HFFc6 (cell line): ENCODE measurements around the gene TRPC6. TPM values are rescaled to one million over a fixed set of nuclear protein-coding genes. Genes with fewer than 3 reads are reported as not detected.

Experiments
- DNase-seq: peaks from one replicate; pipeline ENCODE4 v3.0.0-alpha.2; 2018
- H3K27ac Mint-ChIP-seq: 2 replicates; pipeline ENCODE4 v1.8.0; 2020; ENCODE audit warnings: mild to moderate bottlenecking, mixed read lengths
- H3K27me3 Mint-ChIP-seq: 2 replicates; pipeline ENCODE4 v1.8.0; 2021; ENCODE audit warnings: mild to moderate bottlenecking, moderate library complexity, mixed read lengths; ENCODE audit not compliant: insufficient read depth
- H3K36me3 Mint-ChIP-seq: 2 replicates; pipeline ENCODE4 v1.8.0; 2021; ENCODE audit warnings: low read depth, mixed read lengths
- H3K4me1 Mint-ChIP-seq: 2 replicates; pipeline ENCODE4 v1.8.0; 2020; ENCODE audit warnings: low read depth, mixed read lengths
- H3K4me3 Mint-ChIP-seq: 2 replicates; pipeline ENCODE4 v1.8.0; 2020; ENCODE audit warnings: mild to moderate bottlenecking, moderate library complexity, mixed read lengths
- H3K9me3 Mint-ChIP-seq: 2 replicates; pipeline ENCODE4 v1.8.0; 2020; ENCODE audit warnings: mild to moderate bottlenecking, mixed read lengths
- total RNA-seq, 6 experiments: library from RNA; stranded (reverse); fragmentation: NEBNext Ultra II Directional; extraction: Animal tissue kit (Norgen Biotek cat#: 25700); gene quantifications; 2 replicates in 1 of 6; 3 replicates in 5 of 6; pipeline ENCODE4 v1.2.3, GENCODE V29; 2021
- TF ChIP-seq, protein P1 (sequence below): fragments of 200-600 bp; sonication (generic); IDR thresholded peaks from 2 replicates; pipeline ENCODE4 v1.5.0; 2021; ENCODE audit warnings: antibody characterized with exemption, mild to moderate bottlenecking

The TRPC6 gene
- total RNA-seq, 6 experiments from 2014 or later = not detected

GRCh38 chr11:101600924-101601323 lies 17.1 kb upstream of the TRPC6 start:
- no peak for DNase-seq
- Mint-ChIP-seq H3K27ac (no peak overlapping the region), H3K9me3 (peaks cover 26% of the 10 kb centered on the region)

GRCh38 chr11:101586965-101587364 lies 3.2 kb upstream of the TRPC6 start:
- Mint-ChIP-seq H3K27ac (no peak overlapping the region), H3K4me1 (no peaks in the 10 kb centered on the region), H3K9me3 (peaks cover 10% of the 10 kb centered on the region; the same call in 1 of the 2 replicates), H3K27me3 (peaks cover 3% of the 10 kb centered on the region; the same call in 1 of the 2 replicates), H3K36me3 (no peaks in the 10 kb centered on the region), H3K4me3 (no peak overlapping the region)
- DNase-seq = no peak
- TF ChIP-seq, protein P1, sequence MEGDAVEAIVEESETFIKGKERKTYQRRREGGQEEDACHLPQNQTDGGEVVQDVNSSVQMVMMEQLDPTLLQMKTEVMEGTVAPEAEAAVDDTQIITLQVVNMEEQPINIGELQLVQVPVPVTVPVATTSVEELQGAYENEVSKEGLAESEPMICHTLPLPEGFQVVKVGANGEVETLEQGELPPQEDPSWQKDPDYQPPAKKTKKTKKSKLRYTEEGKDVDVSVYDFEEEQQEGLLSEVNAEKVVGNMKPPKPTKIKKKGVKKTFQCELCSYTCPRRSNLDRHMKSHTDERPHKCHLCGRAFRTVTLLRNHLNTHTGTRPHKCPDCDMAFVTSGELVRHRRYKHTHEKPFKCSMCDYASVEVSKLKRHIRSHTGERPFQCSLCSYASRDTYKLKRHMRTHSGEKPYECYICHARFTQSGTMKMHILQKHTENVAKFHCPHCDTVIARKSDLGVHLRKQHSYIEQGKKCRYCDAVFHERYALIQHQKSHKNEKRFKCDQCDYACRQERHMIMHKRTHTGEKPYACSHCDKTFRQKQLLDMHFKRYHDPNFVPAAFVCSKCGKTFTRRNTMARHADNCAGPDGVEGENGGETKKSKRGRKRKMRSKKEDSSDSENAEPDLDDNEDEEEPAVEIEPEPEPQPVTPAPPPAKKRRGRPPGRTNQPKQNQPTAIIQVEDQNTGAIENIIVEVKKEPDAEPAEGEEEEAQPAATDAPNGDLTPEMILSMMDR = no peak

More at GRCh38 chr11:101600924-101601323, 17.1 kb upstream of the TRPC6 start:
- no peak overlapping the region for H3K4me3 Mint-ChIP-seq
- peaks cover 2% of the 10 kb centered on the region; the same call in 1 of the 2 replicates for H3K27me3 Mint-ChIP-seq
- no peaks in the 10 kb centered on the region for H3K36me3 Mint-ChIP-seq
- no peaks in the 10 kb centered on the region for H3K4me1 Mint-ChIP-seq
- TF ChIP-seq, protein P1 = no peak

GRCh38 chr11:101584655-101585054 lies 848 bp upstream of the TRPC6 start:
- Mint-ChIP-seq H3K9me3 (peaks cover 15% of the 10 kb centered on the region), H3K4me1 (no peaks in the 10 kb centered on the region), H3K27me3 (peaks cover 3% of the 10 kb centered on the region; the same call in 1 of the 2 replicates), H3K27ac (no peak overlapping the region), H3K36me3 (no peaks in the 10 kb centered on the region), H3K4me3 (no peak overlapping the region)
- TF ChIP-seq, protein P1 = no peak
- no peak for DNase-seq

DNA sequence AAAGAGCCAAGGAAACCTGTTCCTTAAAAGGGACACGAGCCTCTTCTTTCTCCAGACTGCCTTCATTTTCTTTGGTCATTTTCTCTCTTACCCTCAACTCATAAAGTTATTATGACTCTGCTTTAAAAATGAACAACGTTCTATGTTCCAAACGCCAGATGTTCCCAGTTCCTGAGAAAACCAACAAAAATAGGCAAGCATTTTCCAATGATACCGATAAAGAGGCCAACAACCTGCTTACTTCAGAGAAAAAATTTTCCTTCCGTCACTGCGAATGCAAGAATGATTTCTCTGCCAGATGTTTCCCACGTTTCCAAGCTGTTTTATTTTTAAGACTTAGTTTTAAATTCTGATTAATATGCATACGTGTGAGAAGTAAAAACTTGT lies 315 bp upstream of the TRPC6 start:
- H3K27me3 Mint-ChIP-seq = peaks cover 3% of the 10 kb centered on the region; the same call in 1 of the 2 replicates
- no peak overlapping the region for H3K4me3 Mint-ChIP-seq
- no peak for DNase-seq

GRCh38 chr11:101582989-101583250 lies 887 bp downstream of the TRPC6 start:
- Mint-ChIP-seq H3K36me3 (no peaks in the 10 kb centered on the region), H3K4me1 (no peaks in the 10 kb centered on the region), H3K4me3 (no peak overlapping the region), H3K9me3 (peaks cover 18% of the 10 kb centered on the region), H3K27ac (no peak overlapping the region), H3K27me3 (peaks cover 3% of the 10 kb centered on the region; the same call in 1 of the 2 replicates)
- TF ChIP-seq, protein P1 = no peak
- DNase-seq = no peak

More for the DNA sequence above, 315 bp upstream of the TRPC6 start:
- Mint-ChIP-seq H3K4me1 (no peaks in the 10 kb centered on the region), H3K9me3 (peaks cover 15% of the 10 kb centered on the region), H3K36me3 (no peaks in the 10 kb centered on the region), H3K27ac (no peak overlapping the region)
- TF ChIP-seq, protein P1 = no peak
